Measurements from ENCODE around the gene CIITA. TPM values are rescaled to one million over a fixed set of nuclear protein-coding genes. Genes with fewer than 3 reads are reported as not detected.

Gene CIITA
- total RNA-seq, 2 donors from 2014 or later = 11.7 to 16.0 TPM

DNA sequence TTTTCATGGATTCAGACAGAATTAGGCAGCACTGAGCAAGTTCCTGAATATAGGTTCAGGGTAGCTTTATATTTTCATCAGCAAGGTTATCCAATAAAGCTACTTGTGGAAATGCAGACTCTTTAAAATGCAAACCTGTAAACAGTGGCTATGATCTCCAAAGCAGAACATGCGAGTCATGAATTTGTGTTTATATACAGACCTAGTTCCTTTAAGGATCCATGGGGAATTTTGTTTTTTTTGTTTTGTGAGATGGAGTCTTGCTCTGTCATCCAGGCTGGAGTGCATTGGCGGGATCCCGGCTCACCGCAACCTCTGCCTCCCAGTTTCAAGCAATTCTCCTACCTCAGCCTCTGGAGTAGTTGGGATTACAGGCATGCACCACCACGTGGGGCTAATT is 82.2 kb downstream of the CIITA start:
- intact Hi-C loops (cut with DNase I) = no loop called here
- peaks cover 2% of the 10 kb centered on the region for H3K4me1 ChIP-seq (replicated peaks)
- no peak for TF ChIP-seq POLR2A (IDR thresholded peaks at IDR 0.05)
- no peak for TF ChIP-seq POLR2AphosphoS5 (IDR thresholded peaks at IDR 0.05)
- TF ChIP-seq, protein P1, sequence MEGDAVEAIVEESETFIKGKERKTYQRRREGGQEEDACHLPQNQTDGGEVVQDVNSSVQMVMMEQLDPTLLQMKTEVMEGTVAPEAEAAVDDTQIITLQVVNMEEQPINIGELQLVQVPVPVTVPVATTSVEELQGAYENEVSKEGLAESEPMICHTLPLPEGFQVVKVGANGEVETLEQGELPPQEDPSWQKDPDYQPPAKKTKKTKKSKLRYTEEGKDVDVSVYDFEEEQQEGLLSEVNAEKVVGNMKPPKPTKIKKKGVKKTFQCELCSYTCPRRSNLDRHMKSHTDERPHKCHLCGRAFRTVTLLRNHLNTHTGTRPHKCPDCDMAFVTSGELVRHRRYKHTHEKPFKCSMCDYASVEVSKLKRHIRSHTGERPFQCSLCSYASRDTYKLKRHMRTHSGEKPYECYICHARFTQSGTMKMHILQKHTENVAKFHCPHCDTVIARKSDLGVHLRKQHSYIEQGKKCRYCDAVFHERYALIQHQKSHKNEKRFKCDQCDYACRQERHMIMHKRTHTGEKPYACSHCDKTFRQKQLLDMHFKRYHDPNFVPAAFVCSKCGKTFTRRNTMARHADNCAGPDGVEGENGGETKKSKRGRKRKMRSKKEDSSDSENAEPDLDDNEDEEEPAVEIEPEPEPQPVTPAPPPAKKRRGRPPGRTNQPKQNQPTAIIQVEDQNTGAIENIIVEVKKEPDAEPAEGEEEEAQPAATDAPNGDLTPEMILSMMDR (IDR thresholded peaks at IDR 0.05) = no peak
- no peak overlapping the region for H3K4me3 ChIP-seq
- H3K9me3 ChIP-seq = no peaks in the 10 kb centered on the region
- no peak overlapping the region for H3K27ac ChIP-seq
- 88% methylated on average over 5 of the region's 5 CpGs for WGBS
- H3K36me3 ChIP-seq = no peaks in the 10 kb centered on the region
- no peaks in the 10 kb centered on the region for H3K27me3 ChIP-seq (replicated peaks; ENCODE audit: insufficient read depth)
- no peak for DNase-seq (ENCODE audit: low spot score)

DNA sequence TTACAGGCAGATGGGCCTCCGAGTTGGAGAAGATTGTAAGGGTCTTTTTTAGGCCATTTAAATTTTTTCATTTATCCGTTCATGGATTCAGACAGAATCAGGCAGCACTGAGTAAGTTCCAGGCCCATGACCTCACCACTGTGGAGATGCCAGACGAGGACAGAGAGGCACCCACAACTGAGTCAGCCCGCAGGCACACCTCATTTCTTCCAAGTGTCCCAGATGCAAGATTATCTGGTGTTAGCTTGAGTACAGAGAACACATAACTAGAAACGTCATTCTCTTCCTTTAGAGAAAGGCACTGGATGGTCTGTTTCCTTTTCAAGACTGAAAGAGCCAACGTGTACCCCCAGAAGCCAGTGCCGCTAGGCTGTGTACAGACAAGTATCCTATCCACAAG is 84.2 kb downstream of the CIITA start:
- 57% methylated on average over 7 of the region's 7 CpGs for WGBS
- Histone ChIP-seq H3K36me3 (no peaks in the 10 kb centered on the region), H3K27ac (peak overlapping the region; percentile 45 to 52), H3K4me3 (no peak overlapping the region), H3K9me3 (no peaks in the 10 kb centered on the region), H3K27me3 (replicated peaks; ENCODE audit: insufficient read depth) (no peaks in the 10 kb centered on the region), H3K4me1 (replicated peaks) (peaks cover 4% of the 10 kb centered on the region)
- TF ChIP-seq POLR2AphosphoS5 (IDR thresholded peaks at IDR 0.05) = peak; percentile 10
- TF ChIP-seq, protein P1 (IDR thresholded peaks at IDR 0.05) = no peak
- intact Hi-C loops (cut with DNase I) = no loop called here
- DNase-seq (ENCODE audit: low spot score) = no peak

DNA sequence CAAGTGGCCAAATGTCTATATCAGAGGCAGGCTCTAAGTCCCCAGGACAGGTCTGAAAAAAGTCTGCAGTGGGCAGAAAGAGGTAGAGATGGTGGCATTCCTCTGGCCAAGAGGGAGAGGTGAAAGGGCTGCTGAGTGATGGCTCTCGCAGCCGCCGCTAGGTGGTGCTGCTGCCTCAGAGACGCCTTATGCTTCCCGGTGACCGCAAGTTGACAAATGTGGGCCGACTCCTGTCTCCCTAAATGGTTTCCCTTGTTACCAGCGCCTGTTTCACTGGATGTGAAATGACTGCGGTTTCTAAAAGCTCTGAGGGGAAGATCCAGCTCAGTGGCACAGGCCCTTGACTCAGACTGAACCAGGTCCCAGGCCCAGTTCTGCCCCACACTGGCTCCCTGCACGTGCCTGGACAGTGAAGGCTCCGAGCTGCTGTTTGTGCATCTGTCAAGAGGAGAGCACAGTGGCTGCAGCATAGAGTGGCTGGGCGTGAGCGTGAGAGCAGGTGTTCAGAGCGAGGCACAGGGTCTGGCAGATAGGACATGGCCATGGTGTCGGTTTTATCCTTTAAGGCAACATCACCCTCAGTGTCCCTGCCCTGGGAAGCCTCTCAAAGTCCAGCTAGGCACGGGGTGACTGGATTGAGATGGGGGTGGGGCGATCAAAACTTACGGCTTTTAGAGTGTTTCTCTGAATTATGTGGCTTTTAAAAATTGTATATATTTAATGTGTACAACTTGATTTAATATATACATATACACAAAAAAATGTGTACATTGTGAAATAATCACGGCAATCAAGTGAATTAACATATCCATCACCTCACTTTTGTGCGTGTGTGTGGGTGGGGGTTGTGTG is 87.3 kb downstream of the CIITA start:
- peaks cover 4% of the 10 kb centered on the region for H3K4me1 ChIP-seq (replicated peaks)
- WGBS = 28% methylated on average over 20 of the region's 20 CpGs
- no peak overlapping the region for H3K4me3 ChIP-seq
- no peak overlapping the region for H3K27ac ChIP-seq
- no peaks in the 10 kb centered on the region for H3K27me3 ChIP-seq (replicated peaks; ENCODE audit: insufficient read depth)
- intact Hi-C loops (cut with DNase I) = no loop called here
- TF ChIP-seq POLR2AphosphoS5 (IDR thresholded peaks at IDR 0.05) (peak; percentile 59), POLR2A (IDR thresholded peaks at IDR 0.05) (no peak)
- TF ChIP-seq, protein P1 (IDR thresholded peaks at IDR 0.05) = peak; percentile 86 to 94 (median 90)
- H3K36me3 ChIP-seq = no peaks in the 10 kb centered on the region
- H3K9me3 ChIP-seq = no peaks in the 10 kb centered on the region
- peak; percentile 75 for DNase-seq (ENCODE audit: low spot score)

DNA sequence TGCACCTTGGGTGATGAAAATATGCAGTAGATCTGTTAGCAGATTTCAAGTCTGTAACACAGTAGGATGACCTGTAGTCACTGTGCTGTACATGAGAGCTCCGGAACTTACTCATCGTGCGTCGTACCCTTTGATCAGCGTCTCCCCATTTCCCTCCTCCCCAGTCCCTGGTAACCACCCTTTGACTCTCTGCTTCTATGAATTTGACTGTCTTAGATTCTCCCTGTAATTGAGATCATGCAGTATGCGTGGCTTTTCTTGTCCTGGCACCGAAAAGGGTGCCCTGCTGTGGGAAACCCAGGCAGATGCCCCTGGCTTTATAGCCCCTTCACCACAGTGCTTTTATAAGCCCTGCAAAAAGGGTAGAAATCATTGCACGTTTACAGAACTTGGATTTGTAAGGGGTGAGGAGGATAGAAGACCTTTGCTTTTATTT is 87.9 kb downstream of the CIITA start:
- Histone ChIP-seq H3K4me3 (no peak overlapping the region), H3K36me3 (no peaks in the 10 kb centered on the region), H3K27me3 (replicated peaks; ENCODE audit: insufficient read depth) (no peaks in the 10 kb centered on the region), H3K4me1 (replicated peaks) (peaks cover 4% of the 10 kb centered on the region), H3K27ac (no peak overlapping the region), H3K9me3 (no peaks in the 10 kb centered on the region)
- DNase-seq (ENCODE audit: low spot score) = no peak
- intact Hi-C loops (cut with DNase I) = no loop called here
- no peak for TF ChIP-seq POLR2AphosphoS5 (IDR thresholded peaks at IDR 0.05)
- TF ChIP-seq, protein P1 (IDR thresholded peaks at IDR 0.05) = no peak
- TF ChIP-seq POLR2A (IDR thresholded peaks at IDR 0.05) = no peak
- 90% methylated on average over 8 of the region's 8 CpGs for WGBS
